GM21367 (cell line): ENCODE data around the gene KMT2C.
"Not testable (repeated sequence)": the region's sequence is repeated elsewhere in the genome, so short reads cannot be mapped to it uniquely, and the experiment has no call there.

Experiments used
- ATAC-seq: cut with Tn5 transposase; IDR thresholded peaks from one replicate; pipeline ENCODE4 v1.9.1; 2021; ENCODE audit not compliant: unreplicated experiment

KMT2C gene

GRCh38 chr7:152441810-152442209 lies 6.0 kb upstream of the KMT2C start:
- ATAC-seq = not testable (repeated sequence)

GRCh38 chr7:152441168-152441567 lies 5.4 kb upstream of the KMT2C start:
- ATAC-seq = not testable (repeated sequence)

DNA sequence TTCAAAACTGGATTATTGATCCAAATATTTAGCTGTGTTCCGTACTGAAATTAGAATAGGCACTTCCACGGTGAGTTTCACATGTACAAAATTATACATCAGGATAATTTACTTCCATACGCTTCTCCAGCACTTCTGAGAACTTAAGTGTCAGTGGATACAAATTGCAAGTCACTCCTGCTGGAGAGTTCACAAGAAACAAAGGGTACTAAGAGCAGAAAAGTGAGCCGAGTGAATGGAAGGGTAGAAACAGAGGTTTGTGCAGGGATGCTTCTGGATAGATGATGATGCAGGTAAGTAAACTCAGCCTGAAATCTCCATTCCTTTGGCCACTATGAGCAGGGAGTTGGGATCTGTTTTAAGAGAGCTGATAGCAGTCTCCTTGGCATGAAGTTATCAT lies 2.2 kb upstream of the KMT2C start:
- not testable (repeated sequence) for ATAC-seq

DNA sequence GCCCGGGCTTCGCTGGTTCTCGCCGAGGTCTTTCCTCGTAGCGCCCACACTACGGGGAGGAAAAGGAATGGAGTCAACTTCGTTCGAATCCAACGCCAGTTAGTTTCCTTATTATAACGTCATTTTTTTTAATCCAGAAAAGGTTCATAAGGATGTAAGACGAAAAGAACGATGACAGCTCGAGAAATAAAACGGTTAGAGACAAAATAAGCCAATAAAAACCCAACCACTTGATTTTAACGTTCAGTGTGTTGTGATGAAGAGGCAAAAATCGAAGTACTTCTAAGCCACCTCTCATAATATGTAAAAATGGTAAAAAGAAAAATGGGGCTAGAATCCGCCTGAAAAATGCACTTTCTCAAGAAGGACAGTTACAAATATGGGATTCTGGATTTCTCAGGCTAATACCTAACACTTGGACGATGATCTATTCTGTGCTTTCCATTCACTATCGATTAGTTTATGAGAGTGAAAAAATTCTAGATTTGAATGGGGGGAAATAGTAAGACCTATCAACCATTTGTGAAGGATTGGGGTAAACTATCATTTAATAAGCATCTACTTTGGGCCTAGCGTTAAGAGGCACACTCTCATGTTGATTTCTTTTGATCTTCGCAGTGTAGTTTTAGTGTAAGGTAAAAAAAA lies 1.2 kb upstream of the KMT2C start:
- not testable (repeated sequence) for ATAC-seq

GRCh38 chr7:152436111-152436930 lies 518 bp upstream of the KMT2C start:
- ATAC-seq = peak; percentile 36

DNA sequence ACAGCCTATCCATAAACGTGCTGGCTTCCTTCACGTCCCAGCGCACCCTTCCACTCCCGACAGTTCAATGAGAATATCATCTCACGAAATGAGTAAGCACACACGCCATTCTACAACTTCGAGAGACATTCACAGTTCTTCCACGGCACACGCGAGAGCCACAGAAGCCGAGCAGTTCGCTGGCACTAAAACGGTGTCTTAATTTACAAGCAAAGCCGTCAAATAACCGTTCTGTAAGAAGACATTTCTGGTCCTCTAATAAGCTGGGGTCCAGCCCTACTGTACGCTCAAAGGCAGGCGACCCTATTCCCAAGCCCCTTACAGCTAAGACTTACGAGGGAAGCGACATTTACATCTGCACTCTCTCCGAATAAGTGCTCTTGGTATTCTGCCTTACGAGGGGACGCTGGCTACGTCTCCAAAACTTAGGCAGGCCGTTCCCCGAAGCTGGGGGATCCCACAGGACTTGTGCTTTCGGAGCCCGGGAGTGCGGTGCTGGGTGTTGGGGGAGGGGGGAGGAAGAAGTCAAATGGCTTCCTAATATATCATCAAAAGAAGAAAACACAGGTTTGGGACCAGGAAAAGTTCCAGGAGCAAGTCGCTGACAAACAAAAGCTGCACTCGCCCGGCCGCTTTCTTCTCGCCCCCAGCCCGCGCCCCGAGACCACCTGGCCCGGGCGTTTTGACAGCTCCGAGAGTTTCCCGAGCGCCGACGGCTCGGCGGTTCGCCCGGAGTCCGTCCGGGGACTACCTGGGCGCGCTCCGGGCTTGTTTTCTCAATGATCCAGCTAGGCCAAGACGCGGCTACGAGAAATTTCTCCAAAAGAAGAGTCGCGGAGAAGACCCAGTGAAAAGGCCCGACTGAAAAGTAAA lies 1.1 kb downstream of the KMT2C start:
- ATAC-seq = not testable (repeated sequence)

DNA sequence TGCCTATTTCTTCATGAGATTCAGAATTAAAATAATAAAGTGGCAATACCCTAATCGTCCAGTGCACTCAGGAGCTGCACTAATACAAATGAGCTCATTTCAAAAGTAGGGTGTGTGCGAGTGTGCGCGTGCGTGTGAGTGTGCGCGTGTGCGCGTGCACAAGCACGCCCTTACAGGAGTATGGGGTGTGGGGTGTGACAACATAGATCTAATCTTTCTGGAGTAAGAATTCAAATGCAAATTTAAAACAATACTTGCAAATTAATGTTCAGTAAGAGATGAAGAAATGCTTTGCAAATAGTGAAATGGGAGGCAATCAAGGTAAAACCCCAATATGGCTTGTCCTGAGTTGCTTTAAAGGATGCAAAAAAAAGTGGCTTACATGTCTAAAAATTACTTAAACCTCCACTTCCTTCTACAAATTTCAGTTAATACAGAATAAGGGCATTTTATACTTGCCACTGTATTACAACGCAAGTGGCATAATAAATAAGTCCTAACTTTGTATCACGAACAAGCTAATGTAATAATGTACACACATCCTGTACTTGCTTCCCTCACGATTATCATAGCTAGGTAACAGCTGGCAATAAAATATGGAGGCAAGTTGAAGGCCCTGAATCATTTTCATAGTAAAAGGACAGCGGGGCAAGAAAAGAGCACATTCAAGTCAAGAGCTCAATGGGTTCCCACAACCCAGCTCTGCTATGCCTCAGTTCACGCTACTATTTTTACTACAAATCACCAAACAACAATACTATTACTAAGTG lies 1.9 kb downstream of the KMT2C start:
- ATAC-seq = not testable (repeated sequence)

GRCh38 chr7:152432735-152433134 lies 3.1 kb downstream of the KMT2C start:
- ATAC-seq = not testable (repeated sequence)

GRCh38 chr7:152430854-152431253 lies 4.9 kb downstream of the KMT2C start:
- ATAC-seq = no peak

- ATAC-seq = not testable (repeated sequence)
These were observed 5.7 kb downstream of the KMT2C start for GRCh38 chr7:152430118-152430517.

- ATAC-seq = no peak
These were observed 11.3 kb downstream of the KMT2C start for GRCh38 chr7:152424348-152425108.

GRCh38 chr7:152423991-152424347 lies 11.8 kb downstream of the KMT2C start:
- ATAC-seq = no peak

GRCh38 chr7:152423171-152423570 lies 12.6 kb downstream of the KMT2C start:
- ATAC-seq = not testable (repeated sequence)

DNA sequence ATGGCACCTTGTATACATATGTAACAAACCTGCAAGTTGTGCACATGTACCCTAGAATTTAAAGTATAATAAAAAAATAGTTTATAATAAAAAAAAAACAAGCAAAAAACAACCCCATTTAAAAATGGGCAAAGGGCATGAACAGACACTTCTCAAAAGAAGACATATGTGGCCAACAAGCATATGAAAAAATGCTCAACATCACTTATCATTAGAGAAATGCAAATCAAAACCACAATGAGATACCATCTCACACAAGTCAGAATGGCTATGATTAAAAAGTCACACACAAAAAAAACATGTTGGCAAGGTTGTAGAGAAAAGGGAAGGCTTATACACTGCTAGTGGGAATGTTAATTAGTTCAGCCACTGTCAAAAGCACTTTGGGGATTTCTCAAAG lies 14.9 kb downstream of the KMT2C start:
- ATAC-seq = not testable (repeated sequence)

- no peak for ATAC-seq
These were observed 16.1 kb downstream of the KMT2C start for GRCh38 chr7:152419473-152420429.

GRCh38 chr7:152414779-152415178 lies 21.0 kb downstream of the KMT2C start:
- ATAC-seq = no peak

DNA sequence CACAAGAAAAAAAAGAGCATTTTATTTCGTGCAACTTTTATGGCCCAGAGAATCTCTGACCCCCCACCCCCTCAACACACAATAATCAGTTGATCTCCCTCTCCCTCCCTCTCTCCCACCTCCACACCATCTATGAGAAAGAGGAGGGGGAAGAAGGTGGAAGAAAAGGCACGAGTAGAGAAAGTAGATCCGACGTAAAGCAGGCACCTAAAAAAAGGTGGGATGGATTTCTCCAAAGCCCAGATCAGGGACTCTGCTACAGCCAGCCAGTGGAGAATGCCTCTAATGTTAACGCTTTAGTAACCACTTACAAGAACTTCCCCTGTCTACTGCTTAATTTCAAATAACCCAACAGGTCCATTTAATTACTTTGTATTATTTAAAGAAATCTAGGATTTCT lies 24.4 kb downstream of the KMT2C start:
- ATAC-seq = no peak

DNA sequence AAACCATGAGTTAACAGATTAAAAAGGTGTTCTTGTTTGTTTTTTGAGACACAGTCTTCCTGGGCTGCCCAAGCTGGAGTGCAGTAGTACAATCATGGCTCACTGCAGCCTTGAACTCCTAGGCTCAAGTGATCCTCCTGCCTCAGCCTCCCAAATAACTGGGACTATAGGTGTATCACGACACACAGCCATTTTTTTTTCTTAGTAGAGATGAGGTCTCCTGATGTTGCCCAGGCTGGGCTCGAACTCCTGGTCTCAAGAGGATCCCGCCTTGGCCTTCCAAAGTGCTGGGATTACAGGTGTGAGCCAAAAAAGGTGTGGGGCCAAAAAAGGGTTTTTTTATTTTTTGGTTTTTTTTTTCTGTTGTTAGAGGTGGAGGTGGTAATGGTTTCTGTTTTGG lies 29.3 kb downstream of the KMT2C start:
- no peak for ATAC-seq

GRCh38 chr7:152406030-152406429 lies 29.8 kb downstream of the KMT2C start:
- ATAC-seq = not testable (repeated sequence)
